Endothelial cell of hepatic sinusoid (primary cell): Measurements from ENCODE around the gene NEDD9.

ENCODE experiments used
- in situ Hi-C: cut with HindIII; loops from 2 replicates; pipeline ENCODE4 v1.10.0; 2017; ENCODE audit warnings: low sequenced_read_pairs

NEDD9 gene

DNA sequence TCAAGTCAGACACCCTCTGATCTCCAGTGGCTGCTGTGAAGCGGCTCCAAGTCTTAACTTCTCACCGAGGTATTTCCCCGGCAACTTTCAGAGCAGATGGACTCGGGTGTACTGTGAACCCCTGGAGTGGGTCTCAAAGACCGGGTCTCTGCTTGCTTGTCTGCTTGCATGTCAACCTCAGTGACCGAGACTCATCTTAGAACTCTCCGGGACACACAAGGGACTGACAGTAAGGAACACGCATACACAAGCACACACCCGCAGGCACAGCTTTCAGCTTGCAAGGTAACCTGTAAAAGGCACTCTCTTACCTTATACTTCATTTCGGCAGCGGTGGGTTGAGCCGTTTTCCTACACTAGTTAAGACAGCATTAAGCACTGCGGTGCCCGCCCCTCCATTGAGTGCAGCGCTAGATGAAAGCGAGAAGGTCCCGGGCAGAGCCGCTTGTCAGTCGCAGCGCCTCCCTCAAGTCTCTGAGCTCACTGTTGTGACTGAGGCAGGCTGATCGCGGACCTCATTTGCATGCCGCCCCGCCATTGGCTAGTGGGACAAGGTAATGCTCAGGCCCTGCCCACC lies at the start of gene NEDD9:
NEDD9 (minus strand) TSS at position 476 of the 577 bp plus-strand sequence; CDS start at position 323, 153 bp downstream.
- in situ Hi-C loops: no loop called here

DNA sequence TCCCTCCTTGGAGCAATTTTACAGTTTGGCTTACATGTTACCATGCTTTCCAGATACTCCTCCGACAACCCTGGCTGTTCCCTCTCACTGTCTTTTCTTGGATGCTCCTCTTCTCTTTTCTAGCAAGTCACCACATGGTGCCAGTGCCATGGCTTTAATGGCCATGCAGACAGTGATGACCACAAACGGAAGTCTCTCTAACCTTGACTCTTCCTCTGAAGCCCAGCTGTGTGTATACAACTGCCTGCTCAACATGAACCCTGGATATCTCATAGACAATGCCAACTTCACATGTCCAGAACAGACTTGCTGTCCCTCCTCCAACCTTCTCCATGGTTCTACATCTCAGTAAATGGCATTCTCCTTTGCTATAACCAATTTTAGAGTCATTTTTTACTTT lies 49.8 kb upstream of the NEDD9 start:
- in situ Hi-C loops: no loop called here

- in situ Hi-C loops: no loop called here
These were observed 47.9 kb upstream of the NEDD9 start for GRCh38 chr6:11280394-11280793.

DNA sequence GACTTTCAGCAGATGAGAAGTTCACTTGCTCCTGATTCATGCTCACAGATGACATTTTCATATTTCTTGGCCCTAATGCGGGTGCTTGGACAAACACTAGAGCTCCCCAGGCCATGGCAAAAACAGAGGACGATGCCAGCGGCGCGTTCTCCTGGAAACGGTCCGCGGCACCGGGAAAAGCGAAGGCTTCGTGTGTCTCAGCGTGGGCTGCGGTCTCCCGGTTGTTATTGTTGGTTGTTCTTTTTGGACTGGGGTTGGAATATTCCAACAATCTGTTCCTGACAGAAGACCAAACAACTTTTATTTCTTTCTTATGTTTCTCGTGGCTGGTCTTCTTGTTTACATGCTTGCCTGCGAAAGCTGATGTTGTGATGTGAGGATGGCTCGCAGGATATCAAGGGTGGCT lies 46.8 kb upstream of the NEDD9 start:
- in situ Hi-C loops: no loop called here

DNA sequence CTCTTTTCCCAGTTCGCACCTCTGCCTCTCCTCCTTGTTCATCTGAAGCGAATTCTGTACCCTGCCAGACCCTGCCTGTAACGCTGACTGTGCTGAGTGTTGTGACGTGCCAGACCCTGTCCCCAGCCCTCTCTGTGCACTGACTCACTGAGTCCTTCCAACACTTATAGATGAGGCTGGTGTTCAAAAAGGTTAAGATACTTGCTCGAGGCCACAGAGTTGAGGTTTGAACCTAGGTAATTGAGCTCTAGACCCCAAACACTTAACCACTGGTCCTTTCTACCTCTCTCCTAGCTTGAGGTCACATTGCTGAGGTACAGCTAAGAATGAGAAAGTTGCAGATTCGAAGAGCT lies 45.7 kb upstream of the NEDD9 start:
- in situ Hi-C loops: no loop called here

DNA sequence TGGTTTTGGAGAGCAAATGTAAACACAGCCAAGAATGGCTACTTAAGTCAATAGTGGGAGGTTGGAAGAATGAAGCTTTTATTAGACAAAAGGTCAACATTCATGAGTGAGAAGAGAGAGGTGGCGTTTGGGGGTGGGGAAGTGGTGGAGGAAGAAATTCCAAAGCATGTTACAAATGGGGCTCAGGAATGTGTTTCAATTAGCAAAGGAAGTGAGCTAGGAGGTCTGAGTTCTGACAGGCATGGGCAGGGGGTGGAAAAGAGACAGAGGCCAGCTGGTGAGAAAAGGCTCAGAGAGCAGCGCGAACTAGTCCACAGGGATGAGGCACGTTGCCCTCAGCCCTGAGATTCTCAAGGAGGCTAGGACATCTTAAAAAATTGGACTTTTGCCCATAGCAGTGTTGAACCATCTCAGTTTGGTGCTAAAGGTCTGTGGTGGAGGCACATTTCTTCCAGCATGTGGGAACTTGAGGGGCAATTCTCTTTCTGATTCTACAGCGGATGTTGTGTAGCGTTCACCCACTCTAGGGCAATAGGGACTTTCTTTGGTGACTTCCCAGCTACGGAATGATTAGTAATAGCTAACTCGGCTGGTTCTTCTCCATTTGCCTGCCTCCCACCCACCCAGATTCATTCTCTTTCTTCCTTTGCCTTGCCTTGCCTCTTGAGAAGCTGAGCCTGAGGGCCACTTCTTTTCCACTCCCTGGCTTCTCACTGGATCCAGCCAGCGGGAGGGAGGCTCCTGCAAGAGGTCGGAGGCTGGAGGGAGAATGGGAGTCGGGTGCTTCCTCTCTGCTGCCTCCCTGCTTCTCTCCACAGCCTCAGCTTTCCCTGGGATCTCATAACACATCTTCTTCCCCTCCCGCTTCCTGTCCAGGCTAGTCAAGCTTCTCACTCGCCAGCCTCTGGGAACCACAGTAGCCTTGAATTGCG lies 45.1 kb upstream of the NEDD9 start:
- in situ Hi-C loops: no loop called here

DNA sequence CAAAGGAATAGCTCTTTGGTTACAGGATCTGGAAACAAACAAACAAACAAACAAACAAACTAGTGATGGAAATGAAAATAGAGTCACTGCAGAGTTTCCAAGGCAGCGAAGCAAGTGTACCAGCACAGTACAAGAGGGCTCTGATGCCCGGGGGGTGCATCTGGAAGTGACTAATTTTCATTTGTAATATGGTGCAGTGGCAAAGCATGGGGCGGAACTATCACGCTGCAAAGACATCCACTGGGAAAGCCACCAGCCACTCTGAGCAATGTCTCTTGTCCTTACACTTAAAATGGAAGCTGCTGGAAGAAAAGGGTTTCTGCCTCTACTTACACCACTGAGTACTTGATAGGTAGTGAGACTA lies 44.4 kb upstream of the NEDD9 start:
- in situ Hi-C loops: no loop called here

DNA sequence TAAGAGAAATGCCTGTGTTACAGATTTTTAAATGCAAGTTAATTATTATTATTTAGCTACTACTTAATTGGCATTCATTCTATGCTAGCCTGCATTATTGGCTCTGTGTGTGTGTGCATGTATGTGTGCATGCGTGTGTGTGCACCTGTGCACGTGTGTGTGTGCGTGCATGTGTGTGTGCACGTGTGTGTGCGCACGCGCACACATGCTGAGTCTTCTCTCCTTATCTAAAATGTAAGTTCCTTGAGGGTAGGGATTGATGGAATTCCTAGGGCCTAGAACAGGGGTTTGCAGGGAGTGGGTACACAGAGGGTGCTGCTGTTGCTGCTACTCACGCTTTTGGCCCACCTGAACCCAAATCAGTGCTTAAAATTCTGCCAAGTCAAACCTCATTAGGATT lies 43.8 kb upstream of the NEDD9 start:
- in situ Hi-C loops: no loop called here

GRCh38 chr6:11275598-11275997 lies 43.1 kb upstream of the NEDD9 start:
- in situ Hi-C loops: no loop called here

GRCh38 chr6:11273406-11274065 lies 41.1 kb upstream of the NEDD9 start:
- in situ Hi-C loops: no loop called here

DNA sequence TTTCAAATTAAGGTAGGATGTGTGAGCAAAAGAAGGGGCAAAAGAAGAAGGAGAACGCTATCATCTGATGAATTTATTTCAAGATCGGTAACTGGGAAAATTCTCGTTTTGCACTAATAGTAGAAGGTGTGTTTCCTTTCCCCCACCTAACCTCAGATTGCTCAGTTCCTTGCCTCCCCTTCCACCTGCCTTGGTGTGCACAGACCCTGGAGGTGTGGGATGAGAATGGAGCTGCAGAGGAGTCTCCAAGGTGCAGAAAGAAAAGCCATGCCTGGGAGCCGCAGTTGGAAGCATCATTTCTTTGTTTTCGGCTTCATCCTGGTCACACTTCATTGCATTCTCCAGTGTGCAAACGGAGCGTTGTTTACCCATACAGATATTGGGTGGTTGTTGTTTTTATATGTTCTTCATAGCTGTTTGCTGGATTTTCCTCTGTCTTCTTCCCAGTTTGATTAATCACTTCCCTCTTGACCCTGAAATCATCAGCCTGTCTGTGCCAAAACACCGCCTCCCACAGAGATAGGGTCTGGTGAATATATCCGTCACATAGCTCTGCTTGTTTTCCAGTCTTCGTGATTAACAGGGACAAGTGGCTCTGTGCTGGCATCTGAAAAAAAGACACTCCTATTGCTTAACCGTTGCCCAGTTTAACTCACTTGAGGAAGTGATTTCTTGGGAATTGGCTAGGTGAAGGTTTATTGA lies 40.2 kb upstream of the NEDD9 start:
- in situ Hi-C loops: no loop called here

DNA sequence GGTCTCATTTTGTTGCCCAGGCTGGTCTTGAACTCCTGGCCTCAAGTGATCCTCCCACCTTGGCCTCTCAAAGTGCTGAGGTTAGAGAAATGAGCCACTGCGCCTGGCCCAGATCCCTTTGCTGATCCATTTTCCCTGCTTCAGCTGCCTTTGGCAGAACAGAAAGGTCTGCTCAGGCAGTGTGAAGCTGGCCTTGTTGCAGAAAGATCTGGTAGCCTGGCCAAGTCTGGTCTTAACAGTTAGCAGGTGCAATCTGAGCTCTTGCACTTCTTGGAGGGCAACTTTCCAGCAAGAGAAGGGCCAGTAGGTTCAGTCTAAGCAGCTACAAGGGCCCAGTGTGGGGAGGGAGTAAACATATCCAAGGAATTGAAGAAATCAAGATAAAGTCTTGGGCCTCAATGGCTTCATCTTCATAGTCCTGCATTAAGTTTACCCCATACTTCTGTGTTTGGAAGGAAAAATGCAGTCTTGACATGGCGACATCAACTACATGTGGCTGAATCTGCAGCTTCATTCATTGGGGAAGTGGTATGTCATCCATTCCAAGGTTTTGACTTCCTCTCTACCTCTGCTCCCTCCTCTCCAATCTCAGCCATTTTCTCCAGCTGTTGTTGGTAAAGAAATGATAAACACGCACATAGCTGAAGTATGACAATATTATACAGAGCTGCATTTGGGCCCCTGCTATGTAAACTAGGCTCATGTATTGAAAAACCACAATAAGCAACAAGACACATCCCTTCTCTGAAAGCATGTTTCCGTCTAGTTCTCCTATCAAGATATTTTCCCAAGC lies 39.0 kb upstream of the NEDD9 start:
- in situ Hi-C loops: no loop called here

DNA sequence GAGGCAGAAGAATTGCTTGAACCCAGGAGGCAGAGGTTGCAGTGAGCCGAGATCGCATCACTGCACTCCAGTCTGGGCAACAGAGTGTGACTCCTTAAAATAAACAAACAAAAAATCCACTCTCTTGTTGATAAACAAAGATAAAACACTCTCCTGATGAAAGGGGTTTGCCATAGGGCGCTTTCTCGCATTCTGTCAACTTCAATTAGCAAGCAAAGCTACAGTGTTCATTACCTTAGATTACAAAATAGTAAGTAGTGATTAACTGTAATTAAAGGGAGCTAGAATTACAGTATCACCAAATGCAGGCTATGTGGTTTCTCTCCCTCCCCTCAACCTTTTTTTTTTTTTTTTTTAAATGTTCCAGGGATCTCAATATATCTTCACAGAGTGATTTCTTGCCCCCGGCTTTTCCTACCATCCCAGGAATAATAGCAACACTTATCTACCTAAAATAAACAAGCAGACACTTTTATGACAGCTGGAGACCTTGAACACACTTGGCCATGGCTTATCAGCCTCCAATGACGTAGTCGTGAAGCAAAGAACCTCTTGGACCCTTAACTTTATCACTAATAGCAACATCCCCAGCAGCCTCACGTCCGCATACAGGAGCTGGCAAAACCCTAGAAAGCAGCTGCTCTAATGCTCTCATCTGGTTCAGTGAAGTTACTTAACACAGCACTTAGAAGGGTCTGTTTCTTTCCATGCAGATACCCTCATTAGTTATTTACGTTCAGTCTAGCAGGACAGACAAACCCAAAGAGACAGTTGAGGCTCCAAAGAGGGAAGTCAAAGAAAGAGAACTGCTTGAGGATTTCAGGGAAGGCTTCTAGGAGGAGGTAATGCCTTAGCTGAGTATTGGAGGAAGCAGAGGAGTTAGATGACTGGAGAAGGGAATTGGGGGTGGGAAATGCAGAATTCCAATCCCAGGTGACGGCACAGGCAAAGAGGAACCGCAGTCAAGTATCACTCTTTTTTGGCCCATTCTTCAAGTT lies 37.9 kb upstream of the NEDD9 start:
- in situ Hi-C loops: no loop called here

DNA sequence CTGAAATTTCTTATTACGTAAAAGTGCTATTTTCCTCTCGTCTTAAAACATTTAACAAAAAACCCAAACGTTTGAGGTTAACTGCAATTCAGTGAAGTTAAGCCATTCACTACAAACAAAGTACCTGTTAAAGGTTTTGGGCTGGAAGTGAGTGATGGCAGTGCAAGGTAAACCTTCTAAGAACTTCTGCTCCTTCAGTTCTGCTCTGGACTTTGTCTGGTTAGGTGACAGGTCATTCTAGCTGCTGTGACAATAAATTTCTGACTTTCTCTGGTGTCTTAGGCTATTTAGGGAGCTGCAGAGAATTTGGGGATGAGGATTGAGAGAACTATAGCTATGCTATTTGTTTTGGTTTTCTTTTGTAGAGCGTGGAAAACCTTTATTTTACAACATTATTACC lies 36.5 kb upstream of the NEDD9 start:
- in situ Hi-C loops: no loop called here

- in situ Hi-C loops: no loop called here
These were observed 34.5 kb upstream of the NEDD9 start for GRCh38 chr6:11266926-11267325.

GRCh38 chr6:11265932-11266331 lies 33.5 kb upstream of the NEDD9 start:
- in situ Hi-C loops: no loop called here

GRCh38 chr6:11264100-11264499 lies 31.6 kb upstream of the NEDD9 start:
- in situ Hi-C loops: no loop called here

GRCh38 chr6:11263291-11263775 lies 30.9 kb upstream of the NEDD9 start:
- in situ Hi-C loops: no loop called here

- in situ Hi-C loops: no loop called here
These were observed 29.8 kb upstream of the NEDD9 start for GRCh38 chr6:11262242-11262641.
